GM10266 (cell line): ENCODE data around the gene SLFN12.
"Not testable (repeated sequence)": the region's sequence is repeated elsewhere in the genome, so short reads cannot be mapped to it uniquely, and the experiment has no call there.

Experiments used
- DNase-seq: peaks from one replicate; pipeline ENCODE4 v3.0.0; 2012; ENCODE audit errors: extremely low spot score
- CTCF ChIP-seq: IDR thresholded peaks from 2 replicates; pipeline ENCODE4 v1.5.1; 2012; ENCODE audit warnings: mild to moderate bottlenecking, low read depth; ENCODE audit not compliant: control insufficient read depth, insufficient read depth; ENCODE audit errors: missing control alignments

SLFN12 gene

GRCh38 chr17:35433075-35433894 is 985 bp upstream of the SLFN12 start:
- DNase-seq: peak; percentile 51
- peak; percentile 22 for TF ChIP-seq CTCF

- TF ChIP-seq CTCF: no peak
- DNase-seq: no peak
Observed at GRCh38 chr17:35429702-35430101, 2.6 kb downstream of the SLFN12 start.

GRCh38 chr17:35428229-35428628 is 4.1 kb downstream of the SLFN12 start:
- no peak for TF ChIP-seq CTCF
- no peak for DNase-seq

- no peak for TF ChIP-seq CTCF
- DNase-seq: no peak
Observed at GRCh38 chr17:35423761-35424160, 8.5 kb downstream of the SLFN12 start.

GRCh38 chr17:35421069-35421468 is 11.2 kb downstream of the SLFN12 start:
- not testable (repeated sequence) for DNase-seq

- DNase-seq: no peak
- no peak for TF ChIP-seq CTCF
Observed at GRCh38 chr17:35416659-35417058, 15.6 kb downstream of the SLFN12 start.

GRCh38 chr17:35414707-35415106 is 17.6 kb downstream of the SLFN12 start:
- DNase-seq: not testable (repeated sequence)

GRCh38 chr17:35414247-35414646 is 18.1 kb downstream of the SLFN12 start:
- no peak for TF ChIP-seq CTCF
- no peak for DNase-seq
